ENCODE measurements around the gene DOCK3.

Gene DOCK3

GRCh38 chr3:51311055-51311454 is 636.3 kb downstream of the DOCK3 start:
- no peak for DNase-seq (ENCODE audit: low read depth)

GRCh38 chr3:51328206-51328605 is 653.5 kb downstream of the DOCK3 start:
- no peak for DNase-seq (ENCODE audit: low read depth)

- no peak for DNase-seq (ENCODE audit: low read depth)
Observed at GRCh38 chr3:51330046-51330445, 655.3 kb downstream of the DOCK3 start.

- DNase-seq (ENCODE audit: low read depth): no peak
Observed at GRCh38 chr3:51332156-51332555, 657.4 kb downstream of the DOCK3 start.

GRCh38 chr3:51333021-51333420 is 658.3 kb downstream of the DOCK3 start:
- DNase-seq (ENCODE audit: low read depth): no peak

- DNase-seq (ENCODE audit: low read depth): no peak
Observed at GRCh38 chr3:51336261-51336660, 661.5 kb downstream of the DOCK3 start.

GRCh38 chr3:51337666-51338065 is 662.9 kb downstream of the DOCK3 start:
- no peak for DNase-seq (ENCODE audit: low read depth)

GRCh38 chr3:51338632-51339031 is 663.9 kb downstream of the DOCK3 start:
- no peak for DNase-seq (ENCODE audit: low read depth)

- DNase-seq (ENCODE audit: low read depth): no peak
Observed at GRCh38 chr3:51340013-51340829, 665.5 kb downstream of the DOCK3 start.

- DNase-seq (ENCODE audit: low read depth): no peak
Observed at GRCh38 chr3:51340989-51341636, 666.4 kb downstream of the DOCK3 start.

- DNase-seq (ENCODE audit: low read depth): no peak
Observed at GRCh38 chr3:51343918-51344687, 669.4 kb downstream of the DOCK3 start.

GRCh38 chr3:51350751-51351150 is 676.0 kb downstream of the DOCK3 start:
- no peak for DNase-seq (ENCODE audit: low read depth)

- DNase-seq (ENCODE audit: low read depth): no peak
Observed at GRCh38 chr3:51353131-51353530, 678.4 kb downstream of the DOCK3 start.

- no peak for DNase-seq (ENCODE audit: low read depth)
Observed at GRCh38 chr3:51353691-51354090, 679.0 kb downstream of the DOCK3 start.

GRCh38 chr3:51354172-51354571 is 679.4 kb downstream of the DOCK3 start:
- DNase-seq (ENCODE audit: low read depth): no peak

GRCh38 chr3:51354731-51355615 is 680.2 kb downstream of the DOCK3 start:
- DNase-seq (ENCODE audit: low read depth): no peak

- no peak for DNase-seq (ENCODE audit: low read depth)
Observed at GRCh38 chr3:51355891-51356578, 681.3 kb downstream of the DOCK3 start.

- DNase-seq (ENCODE audit: low read depth): no peak
Observed at GRCh38 chr3:51357856-51358255, 683.1 kb downstream of the DOCK3 start.

GRCh38 chr3:51358981-51359380 is 684.3 kb downstream of the DOCK3 start:
- DNase-seq (ENCODE audit: low read depth): no peak

GRCh38 chr3:51360806-51361205 is 686.1 kb downstream of the DOCK3 start:
- no peak for DNase-seq (ENCODE audit: low read depth)

- no peak for DNase-seq (ENCODE audit: low read depth)
Observed at GRCh38 chr3:51361746-51362145, 687.0 kb downstream of the DOCK3 start.
